ENCODE data around the gene TBL3. TPM values are rescaled to one million over a fixed set of nuclear protein-coding genes. Genes with fewer than 3 reads are reported as not detected.

TBL3 gene
- total and polyA plus RNA-seq, 2 of the 8 experiments (the other 6 are each of a cell fraction or from before 2014, with no cell fraction given) = 65.8 to 137 TPM

GRCh38 chr16:2013527-2013926 lies 41.7 kb downstream of the TBL3 start (continued):
- no peak for TF ChIP-seq CBX5 (IDR thresholded peaks at IDR 0.05; ENCODE audit: low read depth, low read length)

Measured in H1 (cell line).